ENCODE data around the gene ZNF830. TPM values are rescaled to one million over a fixed set of nuclear protein-coding genes. Genes with fewer than 3 reads are reported as not detected.

The ZNF830 gene
- total RNA-seq, 1 donor from 2014 or later = 8.6 TPM

GRCh38 chr17:34958438-34958837 is 2.9 kb upstream of the ZNF830 start:
- H3K36me3 Mint-ChIP-seq (ENCODE audit: low read depth, unreplicated experiment) = no peaks in the 10 kb centered on the region
- H3K4me1 Mint-ChIP-seq (ENCODE audit: low read depth, unreplicated experiment) = peaks cover 8% of the 10 kb centered on the region
- Histone ChIP-seq H3K4me1 (ENCODE audit: insufficient read depth, low read length) (peaks cover 16% of the 10 kb centered on the region), H3K36me3 (ENCODE audit: insufficient read depth, low read length) (no peaks in the 10 kb centered on the region), H3K4me2 (ENCODE audit: low read length) (no peak overlapping the region), H3K79me2 (ENCODE audit: insufficient read depth, low read length) (peaks cover 21% of the 10 kb centered on the region), H3K4me3 (ENCODE audit: insufficient read depth, low read depth, low read length) (no peak overlapping the region), H2AFZ (ENCODE audit: low read depth, low read length) (no peak overlapping the region), H4K20me1 (ENCODE audit: insufficient read depth, low read length) (no peaks in the 10 kb centered on the region), H3K27ac (ENCODE audit: low read depth, low read length) (no peak overlapping the region), H3K9ac (ENCODE audit: low read length) (no peak overlapping the region), H3K27me3 (ENCODE audit: insufficient read depth, low read length) (no peaks in the 10 kb centered on the region), H3K9me3 (ENCODE audit: insufficient read depth, low read depth, low read length) (no peaks in the 10 kb centered on the region)
- H3K4me3 Mint-ChIP-seq (ENCODE audit: unreplicated experiment) = no peak overlapping the region
- H3K27me3 Mint-ChIP-seq (ENCODE audit: low read depth, unreplicated experiment) = peaks cover 3% of the 10 kb centered on the region
- FAIRE-seq (no peak), DNase-seq (ENCODE audit: low read depth) (no peak)
- TF ChIP-seq EZH2 (IDR thresholded peaks at IDR 0.05; ENCODE audit: insufficient read depth, low read length) (no peak), CTCF (IDR thresholded peaks at IDR 0.05; ENCODE audit: insufficient read depth, low read depth, low read length) (no peak)
- peaks cover 1% of the 10 kb centered on the region for H3K9me3 Mint-ChIP-seq (ENCODE audit: unreplicated experiment)
- H3K27ac Mint-ChIP-seq (ENCODE audit: unreplicated experiment) = no peak overlapping the region

GRCh38 chr17:34974179-34974578 is 12.8 kb downstream of the ZNF830 start:
- Mint-ChIP-seq H3K27me3 (ENCODE audit: low read depth, unreplicated experiment) (no peaks in the 10 kb centered on the region), H3K27ac (ENCODE audit: unreplicated experiment) (no peak overlapping the region), H3K36me3 (ENCODE audit: low read depth, unreplicated experiment) (peaks cover 4% of the 10 kb centered on the region), H3K9me3 (ENCODE audit: unreplicated experiment) (no peaks in the 10 kb centered on the region), H3K4me1 (ENCODE audit: low read depth, unreplicated experiment) (peaks cover 9% of the 10 kb centered on the region), H3K4me3 (ENCODE audit: unreplicated experiment) (no peak overlapping the region)
- TF ChIP-seq CTCF (IDR thresholded peaks at IDR 0.05; ENCODE audit: insufficient read depth, low read depth, low read length) (no peak), EZH2 (IDR thresholded peaks at IDR 0.05; ENCODE audit: insufficient read depth, low read length) (no peak)
- Histone ChIP-seq H3K27me3 (ENCODE audit: insufficient read depth, low read length) (no peaks in the 10 kb centered on the region), H3K36me3 (ENCODE audit: insufficient read depth, low read length) (no peaks in the 10 kb centered on the region), H3K9ac (ENCODE audit: low read length) (no peak overlapping the region), H3K9me3 (ENCODE audit: insufficient read depth, low read depth, low read length) (no peaks in the 10 kb centered on the region), H3K27ac (ENCODE audit: low read depth, low read length) (no peak overlapping the region), H3K4me1 (ENCODE audit: insufficient read depth, low read length) (no peaks in the 10 kb centered on the region), H2AFZ (ENCODE audit: low read depth, low read length) (no peak overlapping the region), H3K4me3 (ENCODE audit: insufficient read depth, low read depth, low read length) (no peak overlapping the region), H3K79me2 (ENCODE audit: insufficient read depth, low read length) (no peaks in the 10 kb centered on the region), H3K4me2 (ENCODE audit: low read length) (no peak overlapping the region), H4K20me1 (ENCODE audit: insufficient read depth, low read length) (no peaks in the 10 kb centered on the region)
- DNase-seq (ENCODE audit: low read depth) = no peak
- FAIRE-seq = no peak

- FAIRE-seq (no peak), DNase-seq (ENCODE audit: low read depth) (no peak)
- Mint-ChIP-seq H3K4me3 (ENCODE audit: unreplicated experiment) (no peak overlapping the region), H3K27me3 (ENCODE audit: low read depth, unreplicated experiment) (no peaks in the 10 kb centered on the region), H3K27ac (ENCODE audit: unreplicated experiment) (no peak overlapping the region), H3K4me1 (ENCODE audit: low read depth, unreplicated experiment) (peaks cover 13% of the 10 kb centered on the region), H3K36me3 (ENCODE audit: low read depth, unreplicated experiment) (peaks cover 2% of the 10 kb centered on the region), H3K9me3 (ENCODE audit: unreplicated experiment) (no peaks in the 10 kb centered on the region)
- no peak overlapping the region for H3K4me2 ChIP-seq (ENCODE audit: low read length)
- no peaks in the 10 kb centered on the region for H3K27me3 ChIP-seq (ENCODE audit: insufficient read depth, low read length)
- no peak overlapping the region for H2AFZ ChIP-seq (ENCODE audit: low read depth, low read length)
- peaks cover 5% of the 10 kb centered on the region for H3K4me1 ChIP-seq (ENCODE audit: insufficient read depth, low read length)
- H3K36me3 ChIP-seq (ENCODE audit: insufficient read depth, low read length) = no peaks in the 10 kb centered on the region
- no peak overlapping the region for H3K9ac ChIP-seq (ENCODE audit: low read length)
- no peaks in the 10 kb centered on the region for H3K79me2 ChIP-seq (ENCODE audit: insufficient read depth, low read length)
- no peak overlapping the region for H3K27ac ChIP-seq (ENCODE audit: low read depth, low read length)
- TF ChIP-seq EZH2 (IDR thresholded peaks at IDR 0.05; ENCODE audit: insufficient read depth, low read length) (no peak), CTCF (IDR thresholded peaks at IDR 0.05; ENCODE audit: insufficient read depth, low read depth, low read length) (no peak)
- H4K20me1 ChIP-seq (ENCODE audit: insufficient read depth, low read length) = no peaks in the 10 kb centered on the region
- H3K4me3 ChIP-seq (ENCODE audit: insufficient read depth, low read depth, low read length) = no peak overlapping the region
- H3K9me3 ChIP-seq (ENCODE audit: insufficient read depth, low read depth, low read length) = no peaks in the 10 kb centered on the region
Observed at GRCh38 chr17:34974794-34975785, 13.8 kb downstream of the ZNF830 start.

Data from astrocyte (in vitro differentiated cells and primary cell).